Astrocyte (in vitro differentiated cells and primary cell): ENCODE results near the gene NPAS3. TPM values are rescaled to one million over a fixed set of nuclear protein-coding genes. Genes with fewer than 3 reads are reported as not detected.

ENCODE experiments used
- DNase-seq: peaks from one replicate; pipeline ENCODE4 v3.0.0-alpha.2; 2010; ENCODE audit warnings: low read depth
- FAIRE-seq: peaks from 2 replicates; lab custom pipeline; 2011; peaks lifted over from hg19 to GRCh38; lab: Jason Lieb, UNC
- H2AFZ ChIP-seq: 2 replicates; pipeline ENCODE4 v1.6.0; 2012; ENCODE audit warnings: low read depth, low read length, inconsistent platforms
- H3K27ac ChIP-seq: 2 replicates; pipeline ENCODE4 v1.5.1; 2011; ENCODE audit warnings: low read depth, low read length, inconsistent platforms
- H3K27me3 ChIP-seq: 2 replicates; pipeline ENCODE4 v1.6.0; 2011; ENCODE audit warnings: low read length, inconsistent platforms; ENCODE audit not compliant: insufficient read depth
- H3K36me3 ChIP-seq: 2 replicates; pipeline ENCODE4 v1.5.1; 2011; ENCODE audit warnings: low read length, inconsistent platforms; ENCODE audit not compliant: insufficient read depth
- H3K4me1 ChIP-seq: 2 replicates; pipeline ENCODE4 v1.5.1; 2011; ENCODE audit warnings: low read length, inconsistent platforms; ENCODE audit not compliant: insufficient read depth
- H3K4me2 ChIP-seq: 2 replicates; pipeline ENCODE4 v1.6.0; 2012; ENCODE audit warnings: low read length, inconsistent platforms
- H3K4me3 ChIP-seq: 2 replicates; pipeline ENCODE4 v1.5.1; 2011; ENCODE audit warnings: low read depth, mild to moderate bottlenecking, low read length, inconsistent platforms; ENCODE audit not compliant: insufficient read depth
- H3K79me2 ChIP-seq: 2 replicates; pipeline ENCODE4 v1.6.0; 2012; ENCODE audit warnings: mild to moderate bottlenecking, low read length, inconsistent platforms; ENCODE audit not compliant: insufficient read depth
- H3K9ac ChIP-seq: 2 replicates; pipeline ENCODE4 v1.6.0; 2012; ENCODE audit warnings: mild to moderate bottlenecking, low read length, inconsistent platforms
- H3K9me3 ChIP-seq: 2 replicates; pipeline ENCODE4 v1.5.1; 2012; ENCODE audit warnings: low read depth, mild to moderate bottlenecking, low read length, inconsistent platforms; ENCODE audit not compliant: insufficient read depth
- H4K20me1 ChIP-seq: 2 replicates; pipeline ENCODE4 v1.6.0; 2012; ENCODE audit warnings: low read length, inconsistent platforms; ENCODE audit not compliant: insufficient read depth
- H3K27ac Mint-ChIP-seq: one replicate; pipeline ENCODE4 v1.8.0; 2021; ENCODE audit warnings: mild to moderate bottlenecking, mixed read lengths; ENCODE audit not compliant: unreplicated experiment
- H3K27me3 Mint-ChIP-seq: one replicate; pipeline ENCODE4 v1.8.0; 2021; ENCODE audit warnings: low read depth, mixed read lengths; ENCODE audit not compliant: unreplicated experiment
- H3K36me3 Mint-ChIP-seq: one replicate; pipeline ENCODE4 v1.8.0; 2021; ENCODE audit warnings: low read depth, mixed read lengths; ENCODE audit not compliant: unreplicated experiment
- H3K4me1 Mint-ChIP-seq: one replicate; pipeline ENCODE4 v1.8.0; 2021; ENCODE audit warnings: low read depth, mixed read lengths; ENCODE audit not compliant: unreplicated experiment
- H3K4me3 Mint-ChIP-seq: one replicate; pipeline ENCODE4 v1.8.0; 2021; ENCODE audit warnings: mild to moderate bottlenecking, moderate library complexity, mixed read lengths; ENCODE audit not compliant: unreplicated experiment
- H3K9me3 Mint-ChIP-seq: one replicate; pipeline ENCODE4 v1.8.0; 2021; ENCODE audit warnings: mild to moderate bottlenecking, mixed read lengths; ENCODE audit not compliant: unreplicated experiment
- CTCF ChIP-seq: IDR thresholded peaks from 2 replicates; pipeline ENCODE4 v1.5.1; 2011; ENCODE audit warnings: low read depth, mild to moderate bottlenecking, inconsistent platforms, low read length, moderate library complexity; ENCODE audit not compliant: insufficient read depth
- EZH2 ChIP-seq: IDR thresholded peaks from 2 replicates; pipeline ENCODE4 v1.6.1; 2012; ENCODE audit warnings: mild to moderate bottlenecking, low read length, inconsistent platforms; ENCODE audit not compliant: insufficient read depth
- total RNA-seq: library from RNA; stranded (reverse); gene quantifications from 2 replicates; pipeline ENCODE4 v1.2.1, GENCODE V29; 2021

Gene NPAS3
- total RNA-seq, 1 donor from 2014 or later: 2.6 TPM

DNA sequence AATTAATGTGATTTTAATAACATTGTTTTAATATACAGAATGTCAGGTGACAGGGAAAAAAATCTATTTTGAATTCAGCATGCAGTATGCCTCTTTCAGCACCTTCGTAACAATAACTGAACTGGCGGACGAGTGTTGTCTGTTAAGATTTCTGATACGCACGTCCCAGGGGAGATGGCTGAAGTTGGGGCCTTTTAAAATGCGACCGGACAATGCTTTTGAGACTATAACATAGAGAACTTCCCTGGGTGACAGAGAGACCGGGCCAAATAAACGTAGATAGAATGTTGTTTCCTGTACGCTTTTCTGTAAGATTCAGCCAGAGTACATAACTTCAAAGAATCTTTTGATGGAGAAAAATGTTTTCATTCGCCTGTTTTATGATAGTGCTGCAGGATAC, 772.5 kb downstream of the NPAS3 start:
- FAIRE-seq (no peak), DNase-seq (no peak)
- H3K27ac Mint-ChIP-seq: no peak overlapping the region
- H3K9ac ChIP-seq: no peak overlapping the region
- TF ChIP-seq EZH2 (no peak), CTCF (no peak)
- H3K27me3 ChIP-seq: no peaks in the 10 kb centered on the region
- H3K4me2 ChIP-seq: no peak overlapping the region
- peaks cover 2% of the 10 kb centered on the region for H3K27me3 Mint-ChIP-seq
- no peaks in the 10 kb centered on the region for H3K79me2 ChIP-seq
- H2AFZ ChIP-seq: no peak overlapping the region
- H3K4me3 Mint-ChIP-seq: no peak overlapping the region
- H3K36me3 Mint-ChIP-seq: no peaks in the 10 kb centered on the region
- H3K36me3 ChIP-seq: no peaks in the 10 kb centered on the region
- H3K4me3 ChIP-seq: no peak overlapping the region
- H3K4me1 Mint-ChIP-seq: peaks cover 5% of the 10 kb centered on the region
- peaks cover 17% of the 10 kb centered on the region for H3K4me1 ChIP-seq
- no peaks in the 10 kb centered on the region for H3K9me3 ChIP-seq
- no peak overlapping the region for H3K27ac ChIP-seq
- no peaks in the 10 kb centered on the region for H4K20me1 ChIP-seq
- H3K9me3 Mint-ChIP-seq: no peaks in the 10 kb centered on the region

- Mint-ChIP-seq H3K9me3 (no peaks in the 10 kb centered on the region), H3K4me1 (peaks cover 5% of the 10 kb centered on the region), H3K4me3 (no peak overlapping the region), H3K27ac (no peak overlapping the region), H3K27me3 (peaks cover 2% of the 10 kb centered on the region), H3K36me3 (no peaks in the 10 kb centered on the region)
- H2AFZ ChIP-seq: no peak overlapping the region
- no peak overlapping the region for H3K9ac ChIP-seq
- TF ChIP-seq CTCF (no peak), EZH2 (no peak)
- no peaks in the 10 kb centered on the region for H3K27me3 ChIP-seq
- FAIRE-seq: no peak
- H3K9me3 ChIP-seq: no peaks in the 10 kb centered on the region
- H3K4me1 ChIP-seq: peaks cover 17% of the 10 kb centered on the region
- no peaks in the 10 kb centered on the region for H3K36me3 ChIP-seq
- no peak overlapping the region for H3K27ac ChIP-seq
- no peaks in the 10 kb centered on the region for H3K79me2 ChIP-seq
- no peak overlapping the region for H3K4me3 ChIP-seq
- H3K4me2 ChIP-seq: no peak overlapping the region
- no peaks in the 10 kb centered on the region for H4K20me1 ChIP-seq
- DNase-seq: no peak
Observed at GRCh38 chr14:33711811-33712216, 773.1 kb downstream of the NPAS3 start.

GRCh38 chr14:33714527-33715226, 776.0 kb downstream of the NPAS3 start:
- Mint-ChIP-seq H3K27me3 (peaks cover 2% of the 10 kb centered on the region), H3K36me3 (no peaks in the 10 kb centered on the region), H3K27ac (no peak overlapping the region), H3K4me1 (no peaks in the 10 kb centered on the region), H3K9me3 (no peaks in the 10 kb centered on the region), H3K4me3 (no peak overlapping the region)
- H3K4me1 ChIP-seq: peaks cover 7% of the 10 kb centered on the region
- peak; percentile 58 for FAIRE-seq
- H3K4me2 ChIP-seq: peak overlapping the region; percentile 38
- H2AFZ ChIP-seq: no peak overlapping the region
- H3K9ac ChIP-seq: no peak overlapping the region
- TF ChIP-seq EZH2 (no peak), CTCF (no peak)
- H3K79me2 ChIP-seq: no peaks in the 10 kb centered on the region
- H4K20me1 ChIP-seq: no peaks in the 10 kb centered on the region
- H3K4me3 ChIP-seq: no peak overlapping the region
- no peaks in the 10 kb centered on the region for H3K36me3 ChIP-seq
- H3K27ac ChIP-seq: no peak overlapping the region
- no peaks in the 10 kb centered on the region for H3K9me3 ChIP-seq
- no peaks in the 10 kb centered on the region for H3K27me3 ChIP-seq
- peak; percentile 57 for DNase-seq
